IMR-90 (cell line): Measurements from ENCODE around the gene NFATC1. TPM values are rescaled to one million over a fixed set of nuclear protein-coding genes. Genes with fewer than 3 reads are reported as not detected.

Experiments
- ATAC-seq: fragments of 200-7000 bp; cut with Tn5 transposase; 2 replicates; pipeline ENCODE4 v1.9.1; 2020; ENCODE audit warnings: low read depth, mild to moderate bottlenecking, moderate library complexity
- BruUV-seq: library from RNA; stranded (reverse); fragments of 400-500 nt; replicated peaks from 2 replicates; lab custom pipeline; 2021; lab: Mats Ljungman, UMichigan
- CTCF ChIA-PET: fragments of 300-600 bp; formaldehyde crosslinking; extraction: SDS; loops from one replicate; lab custom pipeline; 2021; ENCODE audit warnings: antibody characterized with exemption; lab: Yijun Ruan, JAX
- POLR2A ChIA-PET: fragments of 300-600 bp; sonication (Branson Sonifier 250); formaldehyde crosslinking; loops from one replicate; lab custom pipeline; 2022; ENCODE audit warnings: antibody characterized with exemption; ENCODE audit not compliant: unreplicated experiment; lab: Charles Lee
- DNase-seq: peaks from one replicate; pipeline ENCODE4 v3.0.0; 2013
- H2AFZ ChIP-seq: replicated peaks from 2 replicates; pipeline ENCODE3; 2013; ENCODE audit warnings: low read length, mild to moderate bottlenecking; ENCODE audit not compliant: poor library complexity
- H2AK5ac ChIP-seq: 2 replicates; pipeline ENCODE4 v1.6.1; 2013; ENCODE audit warnings: low read depth, low read length, inconsistent platforms
- H2AK9ac ChIP-seq: replicated peaks from 2 replicates; pipeline ENCODE3; 2013; ENCODE audit warnings: mild to moderate bottlenecking, low read depth, low read length, moderate library complexity; ENCODE audit not compliant: poor library complexity
- H2BK120ac ChIP-seq: 2 replicates; pipeline ENCODE4 v1.6.1; 2013; ENCODE audit warnings: low read depth, low read length, inconsistent platforms
- H2BK15ac ChIP-seq: 3 replicates; pipeline ENCODE4 v1.6.1; 2013; ENCODE audit warnings: low read depth, low read length, inconsistent platforms
- H2BK20ac ChIP-seq: 2 replicates; pipeline ENCODE4 v1.6.1; 2013; ENCODE audit warnings: low read depth, mild to moderate bottlenecking, inconsistent platforms, low read length, moderate library complexity
- H2BK5ac ChIP-seq: 2 replicates; pipeline ENCODE4 v1.6.1; 2013; ENCODE audit warnings: mild to moderate bottlenecking, low read depth, low read length, inconsistent platforms; ENCODE audit not compliant: poor library complexity, severe bottlenecking
- H3K14ac ChIP-seq: replicated peaks from 2 replicates; pipeline ENCODE4 v1.6.1; 2013; ENCODE audit warnings: low read depth, low read length, inconsistent platforms
- H3K18ac ChIP-seq: 2 replicates; pipeline ENCODE4 v1.6.1; 2013; ENCODE audit warnings: low read depth, low read length, control low read depth
- H3K23ac ChIP-seq: 2 replicates; pipeline ENCODE4 v1.6.1; 2013; ENCODE audit warnings: low read depth, low read length, inconsistent platforms
- H3K27ac ChIP-seq: 2 replicates; pipeline ENCODE4 v1.5.1; 2013; ENCODE audit warnings: mild to moderate bottlenecking, control low read depth, low read length; ENCODE audit not compliant: insufficient read depth
- H3K27me3 ChIP-seq: 2 replicates; pipeline ENCODE4 v1.6.1; 2013; ENCODE audit warnings: low read length; ENCODE audit not compliant: control insufficient read depth, insufficient read depth
- H3K36me3 ChIP-seq: 2 replicates; pipeline ENCODE4 v1.6.1; 2013; ENCODE audit warnings: low read length, mixed read lengths; ENCODE audit not compliant: control insufficient read depth, insufficient read depth
- H3K4ac ChIP-seq: 2 replicates; pipeline ENCODE4 v1.6.1; 2013; ENCODE audit warnings: low read depth, low read length, inconsistent platforms
- H3K4me1 ChIP-seq: 2 replicates; pipeline ENCODE4 v1.6.1; 2013; ENCODE audit warnings: low read length, mixed read lengths; ENCODE audit not compliant: control insufficient read depth, insufficient read depth
- H3K4me2 ChIP-seq: 2 replicates; pipeline ENCODE4 v1.6.1; 2013; ENCODE audit warnings: low read depth, mild to moderate bottlenecking, control low read depth, low read length, moderate library complexity
- H3K4me3 ChIP-seq: 2 replicates; pipeline ENCODE4 v1.5.1; 2013; ENCODE audit warnings: low read depth, mild to moderate bottlenecking, control low read depth, low read length, moderate library complexity; ENCODE audit not compliant: insufficient read depth
- H3K56ac ChIP-seq: 2 replicates; pipeline ENCODE4 v1.6.1; 2013; ENCODE audit warnings: low read length, inconsistent platforms; ENCODE audit not compliant: insufficient read depth; ENCODE audit errors: extremely low read depth
- H3K79me1 ChIP-seq, 2 experiments: 2 replicates each; pipeline ENCODE4 v1.6.1; 2013; ENCODE audit warnings: low read length in 2 of 2, inconsistent platforms in 1 of 2, low read depth in 1 of 2
- H3K9ac ChIP-seq: 2 replicates; pipeline ENCODE4 v1.6.1; 2013; ENCODE audit warnings: low read depth, low read length, control low read depth
- H3K9me1 ChIP-seq: 2 replicates; pipeline ENCODE4 v1.6.1; 2013; ENCODE audit warnings: low read length, inconsistent platforms; ENCODE audit not compliant: insufficient read depth
- H3K9me3 ChIP-seq: 2 replicates; pipeline ENCODE4 v1.6.1; 2013; ENCODE audit warnings: low read length; ENCODE audit not compliant: control insufficient read depth, insufficient read depth
- H4K20me1 ChIP-seq: 2 replicates; pipeline ENCODE4 v1.6.1; 2013; ENCODE audit warnings: low read length, inconsistent platforms; ENCODE audit not compliant: insufficient read depth
- H4K5ac ChIP-seq: 2 replicates; pipeline ENCODE4 v1.6.1; 2013; ENCODE audit warnings: mild to moderate bottlenecking, low read depth, low read length, control low read depth
- H4K8ac ChIP-seq, 2 experiments: 2 replicates each; pipeline ENCODE4 v1.6.1; 2013; ENCODE audit warnings: low read depth in 2 of 2, low read length in 2 of 2, control low read depth in 1 of 2, inconsistent platforms in 1 of 2
- H4K91ac ChIP-seq: 2 replicates; pipeline ENCODE4 v1.6.1; 2013; ENCODE audit warnings: low read depth, low read length, inconsistent platforms; ENCODE audit not compliant: insufficient read depth
- CEBPB ChIP-seq: IDR thresholded peaks from 2 replicates; pipeline ENCODE4 v1.6.1; 2012; ENCODE audit warnings: low read depth, low read length, improper control_type of control experiment
- WGBS, 2 experiments: methylation state at CpG; one replicate each; pipeline versions ENCODE4 v1.1.5 to v1.1.7; 2013; ENCODE audit warnings: missing lambda C conversion rate in 2 of 2; ENCODE audit not compliant: insufficient read length in 1 of 2; ENCODE audit errors: extremely low coverage in 2 of 2; 5-methylcytosine and 5-hydroxymethylcytosine counted together
- dilution Hi-C: fragments of 300-500 bp; cut with HindIII; formaldehyde crosslinking; loops from one replicate; pipeline ENCODE4 v1.14.3; 2018; ENCODE audit warnings: low sequenced_read_pairs; ENCODE audit not compliant: unreplicated experiment
- in situ Hi-C: fragments of 300-500 bp; cut with MboI; formaldehyde crosslinking; loops from 3 replicates; pipeline ENCODE4 v1.14.3; 2019; ENCODE audit warnings: low sequenced_read_pairs, inconsistent platforms, mixed read lengths
- intact Hi-C: fragments of 100-400 bp; cut with micrococcal nuclease; formaldehyde crosslinking; loops from 2 replicates; pipeline ENCODE4 v1.10.0; 2022
- polyA plus RNA-seq, 3 experiments: library from polyadenylated mRNA; depleted of rRNA; stranded (reverse); fragments of >200 nt; gene quantifications; 2 replicates each; pipeline ENCODE4 v1.2.3, GENCODE V29; 2012; ENCODE audit warnings: low replicate concordance in 1 of 3
- total RNA-seq: library from RNA; depleted of rRNA; stranded (reverse); fragments of >200 nt; gene quantifications from 2 replicates; pipeline ENCODE4 v1.2.3, GENCODE V29; 2012

NFATC1 gene
- total and polyA plus RNA-seq, 2 of the 4 experiments (the other 2 are of a cell fraction) = 0.36 to 1.8 TPM

GRCh38 chr18:79516441-79516931 is 120.8 kb downstream of the NFATC1 start:
- intact Hi-C loops (no loop called here), in situ Hi-C loops (no loop called here), dilution Hi-C loops (no loop called here)
- Histone ChIP-seq H3K27ac (no peak overlapping the region), H3K23ac (no peak overlapping the region), H2BK15ac (no peak overlapping the region), H2BK20ac (no peak overlapping the region), H3K9me3 (no peaks in the 10 kb centered on the region), H3K9me1 (no peaks in the 10 kb centered on the region), H2AK9ac (no peak overlapping the region), H4K20me1 (no peaks in the 10 kb centered on the region), H3K4me2 (no peak overlapping the region), H2BK5ac (no peak overlapping the region), H2AFZ (no peak overlapping the region), H3K18ac (no peak overlapping the region), H3K4ac (no peak overlapping the region), H3K14ac (no peak overlapping the region), H3K4me1 (no peaks in the 10 kb centered on the region; the same call in 1 of the 2 replicates), H3K36me3 (no peaks in the 10 kb centered on the region), H2BK120ac (no peak overlapping the region), H4K5ac (no peak overlapping the region), H3K56ac (no peak overlapping the region), H4K91ac (no peak overlapping the region), H2AK5ac (no peak overlapping the region), H3K27me3 (peaks cover 7% of the 10 kb centered on the region), H3K4me3 (no peak overlapping the region), H4K8ac (no peak overlapping the region), H3K79me1 (no peaks in the 10 kb centered on the region), H3K9ac (no peak overlapping the region)
- CTCF ChIA-PET = interaction anchor here (1.0 kb wide), 1 partner anchor 9 kb away, joined by 4 read pairs; no protein-coding TSS in a partner anchor
- WGBS, 2 experiments = 95% methylated on average over 11 of the region's 20 CpGs; no CpG with 5 or more reads in 1 of the 2 experiments
- ATAC-seq = no peak
- TF ChIP-seq CEBPB = no peak
- no peak for DNase-seq
- no TSS peak for BruUV-seq
- POLR2A ChIA-PET = no interaction called here
